AG09319 (cell line): ENCODE measurements around the gene SPAG5.

Experiments
- DNase-seq: peaks from one replicate; pipeline ENCODE4 v3.0.0-alpha.2; 2010; ENCODE audit warnings: low read depth; ENCODE audit errors: extremely low read depth
- TF ChIP-seq, protein P1 (sequence below): IDR thresholded peaks from 2 replicates; pipeline ENCODE4 v1.5.1; 2011; ENCODE audit warnings: low read depth, mild to moderate bottlenecking, inconsistent platforms, low read length, moderate library complexity

Gene SPAG5

DNA sequence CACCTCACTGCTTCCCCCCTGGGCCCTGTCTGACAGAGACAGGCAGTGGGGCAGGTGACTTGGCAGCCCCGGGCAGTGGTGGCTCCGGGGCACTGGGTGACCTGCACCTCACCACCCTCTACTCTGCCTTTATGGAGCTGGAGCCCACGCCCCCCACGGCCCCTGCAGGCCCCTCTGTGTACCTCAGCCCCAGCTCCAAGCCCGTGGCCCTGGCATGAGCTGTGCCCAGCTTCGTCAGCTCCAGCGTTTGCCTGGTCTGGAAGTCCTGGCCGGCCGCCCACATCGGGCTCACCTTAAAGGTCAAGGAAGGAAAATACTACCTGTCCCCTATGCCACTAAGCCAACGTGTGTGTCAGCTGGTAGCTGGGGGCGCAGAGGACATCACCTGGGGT, 61.6 kb downstream of the SPAG5 start:
- TF ChIP-seq, protein P1, sequence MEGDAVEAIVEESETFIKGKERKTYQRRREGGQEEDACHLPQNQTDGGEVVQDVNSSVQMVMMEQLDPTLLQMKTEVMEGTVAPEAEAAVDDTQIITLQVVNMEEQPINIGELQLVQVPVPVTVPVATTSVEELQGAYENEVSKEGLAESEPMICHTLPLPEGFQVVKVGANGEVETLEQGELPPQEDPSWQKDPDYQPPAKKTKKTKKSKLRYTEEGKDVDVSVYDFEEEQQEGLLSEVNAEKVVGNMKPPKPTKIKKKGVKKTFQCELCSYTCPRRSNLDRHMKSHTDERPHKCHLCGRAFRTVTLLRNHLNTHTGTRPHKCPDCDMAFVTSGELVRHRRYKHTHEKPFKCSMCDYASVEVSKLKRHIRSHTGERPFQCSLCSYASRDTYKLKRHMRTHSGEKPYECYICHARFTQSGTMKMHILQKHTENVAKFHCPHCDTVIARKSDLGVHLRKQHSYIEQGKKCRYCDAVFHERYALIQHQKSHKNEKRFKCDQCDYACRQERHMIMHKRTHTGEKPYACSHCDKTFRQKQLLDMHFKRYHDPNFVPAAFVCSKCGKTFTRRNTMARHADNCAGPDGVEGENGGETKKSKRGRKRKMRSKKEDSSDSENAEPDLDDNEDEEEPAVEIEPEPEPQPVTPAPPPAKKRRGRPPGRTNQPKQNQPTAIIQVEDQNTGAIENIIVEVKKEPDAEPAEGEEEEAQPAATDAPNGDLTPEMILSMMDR = no peak
- DNase-seq = no peak

DNA sequence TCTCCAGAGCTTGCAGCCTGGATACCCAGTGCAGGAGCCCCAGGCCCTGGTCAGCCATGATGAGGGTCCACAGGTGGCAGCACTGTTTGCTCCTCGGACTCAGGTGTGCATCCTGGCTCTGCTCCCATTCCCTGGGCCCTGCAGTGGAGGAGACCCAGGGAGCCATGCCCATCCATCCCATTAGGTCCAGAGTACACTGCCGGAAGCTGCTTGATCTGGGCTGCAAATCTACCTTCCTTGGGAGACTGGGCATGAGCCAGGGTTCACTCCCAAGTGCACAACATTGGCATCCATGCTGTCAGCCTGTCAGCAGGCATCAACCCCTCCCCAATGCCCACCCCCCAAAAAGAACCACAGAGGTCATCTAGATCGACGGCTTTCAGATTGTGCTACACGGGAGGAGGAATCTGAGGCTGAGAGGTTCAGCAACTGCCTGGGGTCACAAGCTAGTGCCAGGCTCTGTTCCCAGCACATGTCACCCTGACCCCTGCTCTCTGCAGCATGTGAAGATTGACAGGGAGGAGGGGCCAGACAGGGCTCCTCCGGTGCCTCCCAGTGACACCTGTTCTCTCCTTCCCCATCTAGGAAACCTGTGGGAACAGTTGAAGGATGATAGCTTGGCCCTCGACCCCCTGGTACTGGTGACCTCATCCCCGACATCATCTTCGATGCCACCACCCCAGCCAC, 62.1 kb downstream of the SPAG5 start:
- TF ChIP-seq, protein P1 = no peak
- no peak for DNase-seq

DNA sequence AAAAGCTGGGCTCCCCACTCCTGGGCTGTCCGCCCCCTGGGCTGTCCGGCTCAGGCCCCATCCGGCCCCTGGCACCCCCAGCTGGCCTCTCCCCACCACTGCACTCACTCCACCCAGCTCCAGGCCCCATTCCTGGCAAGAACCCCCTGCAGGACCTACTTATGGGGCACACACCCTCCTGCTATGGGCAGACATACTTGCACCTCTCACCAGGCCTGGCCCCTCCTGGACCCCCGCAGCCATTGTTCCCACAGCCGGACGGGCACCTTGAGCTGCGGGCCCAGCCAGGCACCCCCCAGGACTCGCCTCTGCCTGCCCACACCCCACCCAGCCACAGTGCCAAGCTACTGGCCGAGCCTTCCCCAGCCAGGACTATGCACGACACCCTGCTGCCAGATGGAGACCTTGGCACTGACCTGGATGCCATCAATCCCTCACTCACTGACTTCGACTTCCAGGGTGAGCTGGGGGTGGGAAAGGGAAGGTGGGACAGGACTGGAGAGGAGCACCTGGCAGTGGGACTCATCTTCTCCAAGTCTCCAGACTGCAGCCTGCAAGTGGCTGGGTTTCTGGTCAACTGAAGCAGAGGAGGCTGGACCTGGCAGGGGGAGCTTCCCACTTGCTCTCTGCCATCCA, 64.0 kb downstream of the SPAG5 start:
- DNase-seq = no peak
- TF ChIP-seq, protein P1 = no peak

DNA sequence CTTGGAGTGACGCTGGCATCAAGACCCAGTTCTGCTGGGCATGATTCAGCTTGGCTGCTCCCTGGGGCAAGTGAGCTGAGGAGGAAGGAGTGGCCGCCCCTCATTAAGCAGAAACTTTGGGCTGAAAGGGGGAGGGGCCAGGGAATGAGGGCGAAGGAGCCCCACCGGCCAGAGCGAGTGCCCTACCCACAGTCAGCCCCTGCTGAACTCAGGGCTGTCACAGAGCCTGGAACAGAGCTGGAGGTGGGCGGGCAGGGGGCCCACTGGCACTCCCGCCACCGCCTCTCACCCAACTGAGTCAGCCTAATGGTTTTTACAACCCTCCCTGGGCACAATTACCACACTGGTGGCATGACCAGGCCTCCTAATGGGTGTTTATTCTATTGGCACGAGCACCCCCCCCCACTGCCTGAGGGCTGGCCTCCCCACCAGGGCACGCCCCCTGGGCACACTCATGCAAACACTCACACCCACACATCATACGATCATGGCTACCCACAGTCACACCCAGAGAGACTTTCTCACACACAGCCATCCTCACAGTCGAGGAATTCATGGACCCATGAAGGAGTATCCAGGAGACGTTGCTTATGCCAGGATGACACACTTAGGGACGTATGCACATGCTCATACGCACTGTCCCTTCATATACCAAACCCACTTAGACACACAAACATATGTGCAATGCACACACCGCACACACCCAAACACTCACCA, 65.6 kb downstream of the SPAG5 start:
- no peak for DNase-seq
- TF ChIP-seq, protein P1 = no peak

DNA sequence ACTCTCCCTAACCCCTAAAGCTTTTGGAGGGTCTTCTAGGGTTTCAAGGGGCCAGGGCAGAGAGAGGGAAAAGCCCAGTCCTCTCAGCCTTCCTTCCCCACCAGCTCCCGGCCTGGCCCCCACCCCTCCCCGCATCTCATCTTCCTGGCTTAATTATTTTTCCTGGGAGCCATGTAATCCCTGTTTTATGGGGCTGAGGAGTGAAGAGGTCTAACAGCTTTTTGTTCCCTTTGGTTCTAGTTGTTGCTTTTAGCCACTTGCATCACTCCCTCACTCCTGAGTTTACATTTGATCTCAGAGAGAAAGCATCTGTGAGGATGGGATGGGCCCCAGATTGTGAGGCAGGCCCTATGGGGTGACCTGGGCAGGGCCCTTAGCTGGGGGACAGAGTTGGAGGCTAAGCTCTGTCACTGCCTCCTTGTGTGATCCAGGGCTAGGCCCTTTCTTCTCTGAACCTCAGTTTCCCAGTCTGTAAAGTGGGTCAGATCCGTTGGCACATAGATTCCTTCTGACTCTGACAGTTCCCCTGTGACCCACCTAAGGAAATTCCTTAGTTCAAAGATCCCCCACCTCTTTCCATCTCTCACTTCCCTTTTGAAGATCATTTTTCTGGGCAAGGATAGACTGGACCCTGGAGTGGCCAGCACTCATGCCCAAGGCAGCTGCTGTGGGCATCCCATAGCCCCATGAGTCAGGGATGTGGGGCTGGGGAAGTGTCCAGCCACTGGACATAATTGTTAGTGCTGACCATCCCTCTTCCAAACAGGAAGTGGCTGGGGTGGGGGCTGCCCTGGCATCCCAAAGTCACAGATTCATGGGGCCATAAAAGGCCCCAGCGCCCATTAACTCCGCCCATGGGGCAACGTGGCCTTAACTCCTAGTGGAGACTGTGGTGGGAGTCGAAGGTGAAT, 66.5 kb downstream of the SPAG5 start:
- TF ChIP-seq, protein P1 = no peak
- no peak for DNase-seq

DNA sequence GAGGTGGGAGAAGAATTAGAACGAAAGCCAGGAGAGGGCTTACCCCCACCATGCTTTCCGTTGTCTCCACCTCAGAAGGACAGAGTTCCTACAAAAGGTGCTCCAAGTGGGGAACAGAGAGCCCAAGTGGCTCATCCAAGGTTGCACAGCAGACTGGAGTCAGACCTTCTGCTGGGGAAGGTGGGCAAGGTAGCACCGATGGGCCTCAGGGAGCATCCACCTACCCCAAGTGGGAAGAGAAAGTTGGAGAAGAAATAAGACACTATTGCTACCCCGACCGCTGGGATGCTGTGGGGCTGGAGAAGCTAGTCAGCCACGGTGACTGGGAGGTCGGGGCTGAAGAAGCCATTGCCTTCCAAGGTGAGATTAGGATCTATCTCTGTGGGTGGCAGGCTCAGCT, 67.9 kb downstream of the SPAG5 start:
- TF ChIP-seq, protein P1 = no peak
- DNase-seq = no peak
